HepG2 (cell line): ENCODE results near the gene GRAMD2A. TPM values are rescaled to one million over a fixed set of nuclear protein-coding genes. Genes with fewer than 3 reads are reported as not detected.
A peak's percentile ranks its signal among the peaks of the same experiment; 100 is the strongest.

Experiments
- ATAC-seq: fragments of 200-7000 bp; cut with Tn5 transposase; 3 replicates; pipeline ENCODE4 v1.9.1; 2020; ENCODE audit warnings: mild to moderate bottlenecking, moderate library complexity
- BruUV-seq: library from RNA; stranded (reverse); fragments of 400-500 nt; replicated peaks from 2 replicates; lab custom pipeline; 2021; lab: Mats Ljungman, UMichigan
- CTCF ChIA-PET: fragments of 300-600 bp; formaldehyde crosslinking; extraction: SDS; loops from one replicate; lab custom pipeline; 2021; ENCODE audit warnings: low total read pairs, inconsistent platforms, low intra/inter-chr PET ratio; lab: Yijun Ruan, JAX
- POLR2A ChIA-PET: fragments of 350-600 bp; sonication (Branson Sonifier 250); formaldehyde crosslinking; loops from one replicate; lab custom pipeline; 2020; ENCODE audit warnings: antibody characterized with exemption, inconsistent platforms; lab: Yijun Ruan, JAX
- DNase-seq: peaks from one replicate; pipeline ENCODE4 v3.0.0-alpha.2; 2015; ENCODE audit warnings: low spot score
- FAIRE-seq: peaks from 3 replicates; lab custom pipeline; 2011; peaks lifted over from hg19 to GRCh38; lab: Jason Lieb, UNC
- H2AFZ ChIP-seq: one replicate; pipeline ENCODE4 v1.6.1; 2011; ENCODE audit warnings: low read length, inconsistent platforms
- H3K27ac ChIP-seq: fragments of 300-600 bp; 3 replicates; pipeline ENCODE4 v1.8.0; 2011; ENCODE audit warnings: mixed run types, mild to moderate bottlenecking, mixed read lengths, low read length, inconsistent platforms; ENCODE audit not compliant: insufficient read depth; ENCODE audit errors: extremely low read length
- H3K27me3 ChIP-seq, 2 experiments: fragments of 200-600 bp in 1 of 2; 2 replicates in 1 of 2; 3 replicates in 1 of 2; pipeline versions ENCODE4 v1.6.0 to v1.8.0; 2011; ENCODE audit warnings: low read length in 2 of 2, mild to moderate bottlenecking in 2 of 2, moderate library complexity in 2 of 2, inconsistent platforms in 1 of 2; ENCODE audit not compliant: insufficient read depth in 2 of 2, control insufficient read depth in 1 of 2
- H3K36me3 ChIP-seq, 2 experiments: fragments of 200-600 bp in 1 of 2; replicated peaks in 1 of 2; 2 replicates in 1 of 2; 3 replicates in 1 of 2; pipeline versions ENCODE4 v1.5.1 to v1.8.0; 2011; ENCODE audit warnings: low read length in 2 of 2, inconsistent platforms in 1 of 2; ENCODE audit not compliant: insufficient read depth in 2 of 2, control insufficient read depth in 1 of 2
- H3K4me1 ChIP-seq: 2 replicates; pipeline ENCODE4 v1.5.1; 2012; ENCODE audit warnings: low read length, inconsistent platforms; ENCODE audit not compliant: insufficient read depth
- H3K4me2 ChIP-seq: 2 replicates; pipeline ENCODE4 v1.6.0; 2011; ENCODE audit warnings: low read depth, low read length, inconsistent platforms
- H3K4me3 ChIP-seq, 3 experiments: fragments of 200-600 bp in 1 of 3; sonication (generic), shearing (Covaris generic) in 1 of 3; replicated peaks in 1 of 3; 2 replicates each; pipeline ENCODE4 v1.5.1; 2011 to 2016; ENCODE audit warnings: low read length in 3 of 3, inconsistent platforms in 2 of 3, low read depth in 2 of 3, mild to moderate bottlenecking in 2 of 3, control low read depth in 1 of 3, mixed read lengths in 1 of 3; ENCODE audit not compliant: insufficient read depth in 1 of 3
- H3K79me2 ChIP-seq: one replicate; pipeline ENCODE4 v1.6.1; 2011; ENCODE audit warnings: low read length, inconsistent platforms; ENCODE audit not compliant: insufficient read depth
- H3K9ac ChIP-seq: 2 replicates; pipeline ENCODE4 v1.6.0; 2011; ENCODE audit warnings: mild to moderate bottlenecking, low read depth, low read length, inconsistent platforms; ENCODE audit not compliant: insufficient read depth
- H3K9me3 ChIP-seq: 2 replicates; pipeline ENCODE4 v1.5.1; 2012; ENCODE audit warnings: mild to moderate bottlenecking, low read length
- H4K20me1 ChIP-seq: 2 replicates; pipeline ENCODE4 v1.6.0; 2011; ENCODE audit warnings: inconsistent platforms, mild to moderate bottlenecking, low read length, moderate library complexity; ENCODE audit not compliant: insufficient read depth
- AGO1 ChIP-seq: fragments of 200-400 bp; formaldehyde crosslinking; IDR thresholded peaks from 2 replicates; pipeline ENCODE4 v1.6.1; 2017; ENCODE audit warnings: mild to moderate bottlenecking, low read depth, low read length, moderate library complexity; ENCODE audit not compliant: poor library complexity, severe bottlenecking
- ATF7-NPFF ChIP-seq: sonication (generic); formaldehyde crosslinking; IDR thresholded peaks from 2 replicates; pipeline ENCODE4 v1.8.1; 2023; ENCODE audit warnings: mild to moderate bottlenecking, low read depth, missing genetic modification reagents, moderate library complexity
- BCL3 ChIP-seq: sonication (generic); formaldehyde crosslinking; IDR thresholded peaks from 2 replicates; pipeline ENCODE4 v1.5.1; 2020; ENCODE audit warnings: mild to moderate bottlenecking, missing genetic modification reagents, moderate library complexity
- EZH2 ChIP-seq: conservative IDR thresholded peaks from 2 replicates; pipeline ENCODE4 v1.6.1; 2012; ENCODE audit warnings: mild to moderate bottlenecking, low read depth, low read length, moderate library complexity
- NFIB ChIP-seq: sonication (generic); formaldehyde crosslinking; IDR thresholded peaks from 2 replicates; pipeline ENCODE4 v1.9.0; 2021; ENCODE audit warnings: missing genetic modification reagents, mild to moderate bottlenecking, borderline replicate concordance
- NRL ChIP-seq: sonication (generic); formaldehyde crosslinking; IDR thresholded peaks from 2 replicates; pipeline ENCODE4 v1.5.0; 2020; ENCODE audit warnings: missing genetic modification reagents, mild to moderate bottlenecking, moderate library complexity, borderline replicate concordance
- SALL2 ChIP-seq: sonication (generic); formaldehyde crosslinking; IDR thresholded peaks from 2 replicates; pipeline ENCODE4 v1.8.1; 2023; ENCODE audit warnings: mild to moderate bottlenecking, missing genetic modification reagents, inconsistent platforms
- SMC3 ChIP-seq: IDR thresholded peaks from 2 replicates; pipeline ENCODE4 v1.6.1; 2011; ENCODE audit warnings: low read length, improper control_type of control experiment
- TBL1XR1 ChIP-seq: fragments of 150-350 bp; IDR thresholded peaks from 2 replicates; pipeline ENCODE4 v1.6.1; 2014; ENCODE audit warnings: borderline replicate concordance, low read length; ENCODE audit not compliant: partially characterized antibody
- TFAP4 ChIP-seq: sonication (generic); IDR thresholded peaks from 2 replicates; pipeline ENCODE4 v1.6.1; 2016; ENCODE audit warnings: low read depth, borderline replicate concordance
- ZNF124 ChIP-seq: sonication (generic); formaldehyde crosslinking; IDR thresholded peaks from 2 replicates; pipeline ENCODE4 v1.4.0; 2020; ENCODE audit warnings: missing genetic modification reagents
- ZNF557 ChIP-seq: sonication (generic); formaldehyde crosslinking; IDR thresholded peaks from 2 replicates; pipeline ENCODE4 v1.4.0; 2020; ENCODE audit warnings: missing genetic modification reagents
- ZNF770 ChIP-seq: sonication (generic); formaldehyde crosslinking; IDR thresholded peaks from 2 replicates; pipeline ENCODE4 v1.5.0; 2020; ENCODE audit warnings: mild to moderate bottlenecking, missing genetic modification reagents
- WGBS: methylation state at CpG from one replicate; pipeline ENCODE4 v1.1.6; 2017; ENCODE audit warnings: low lambda C conversion rate; 5-methylcytosine and 5-hydroxymethylcytosine counted together
- in situ Hi-C: cut with HindIII; loops from 2 replicates; pipeline ENCODE4 v1.10.0; 2017; ENCODE audit warnings: low pct_unique_long_range_greater_than_20kb; ENCODE audit not compliant: extremely low pct_ligation_motif_present
- intact Hi-C: fragments of 100-400 bp; cut with micrococcal nuclease; formaldehyde crosslinking; loops from one replicate; pipeline ENCODE4 v1.10.0; 2022; ENCODE audit not compliant: unreplicated experiment
- polyA plus RNA-seq, 8 experiments: library from polyadenylated mRNA; depleted of rRNA in 3 of 8; stranded (reverse) in 7 of 8; unstranded in 1 of 8; fragments of >200 nt; fragmentation: Illumina TruSeq in 4 of 8; extraction: Trizol in 4 of 8; gene quantifications; 2 replicates each; pipeline versions ENCODE4 v1.2.1 to v1.2.3, GENCODE V29; 2011 to 2016; ENCODE audit warnings: low read depth in 4 of 8, missing spikeins in 1 of 8, mixed read lengths in 1 of 8; ENCODE audit not compliant: insufficient read depth in 1 of 8
- total RNA-seq, 5 experiments: library from RNA; depleted of rRNA; stranded (reverse); fragments of >200 nt; fragmentation: Illumina TruSeq; extraction: Trizol; gene quantifications; 2 replicates each; pipeline ENCODE4 v1.2.3, GENCODE V29; 2016; ENCODE audit warnings: low read depth in 1 of 5
- TF ChIP-seq, protein P1 (sequence below): sonication (generic); formaldehyde crosslinking; IDR thresholded peaks from 2 replicates; pipeline ENCODE4 v1.9.0; 2022; ENCODE audit warnings: missing genetic modification reagents, mild to moderate bottlenecking, borderline replicate concordance

GRAMD2A gene
- total and polyA plus RNA-seq, 2 of the 13 experiments (the other 11 are each of a cell fraction or from before 2014, with no cell fraction given), result 0.04 TPM; not detected in 1

- TF ChIP-seq, protein P1, sequence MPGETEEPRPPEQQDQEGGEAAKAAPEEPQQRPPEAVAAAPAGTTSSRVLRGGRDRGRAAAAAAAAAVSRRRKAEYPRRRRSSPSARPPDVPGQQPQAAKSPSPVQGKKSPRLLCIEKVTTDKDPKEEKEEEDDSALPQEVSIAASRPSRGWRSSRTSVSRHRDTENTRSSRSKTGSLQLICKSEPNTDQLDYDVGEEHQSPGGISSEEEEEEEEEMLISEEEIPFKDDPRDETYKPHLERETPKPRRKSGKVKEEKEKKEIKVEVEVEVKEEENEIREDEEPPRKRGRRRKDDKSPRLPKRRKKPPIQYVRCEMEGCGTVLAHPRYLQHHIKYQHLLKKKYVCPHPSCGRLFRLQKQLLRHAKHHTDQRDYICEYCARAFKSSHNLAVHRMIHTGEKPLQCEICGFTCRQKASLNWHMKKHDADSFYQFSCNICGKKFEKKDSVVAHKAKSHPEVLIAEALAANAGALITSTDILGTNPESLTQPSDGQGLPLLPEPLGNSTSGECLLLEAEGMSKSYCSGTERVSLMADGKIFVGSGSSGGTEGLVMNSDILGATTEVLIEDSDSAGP, result peak; percentile 63; the same call in 1 of the 2 replicates
- 0 out of 2 replicates have a peak, but pooled peaks have one; percentile 16 for TF ChIP-seq ZNF124 (CRISPR knock-in tag)
- TF ChIP-seq TBL1XR1, result no peak
- TF ChIP-seq NFIB (CRISPR knock-in tag), result no peak
These were observed 993 bp upstream of the GRAMD2A start (continued) for GRCh38 chr15:72198356-72199204.

GRCh38 chr15:72197041-72197459, 537 bp downstream of the GRAMD2A start:
- H2AFZ ChIP-seq, result no peak overlapping the region
- ATAC-seq (peak; percentile 35), FAIRE-seq (no peak), DNase-seq (no peak)
- H3K9ac ChIP-seq, result no peak overlapping the region
- H3K36me3 ChIP-seq, result peaks cover 16 to 35% of the 10 kb centered on the region in 2 experiments
- H3K9me3 ChIP-seq, result no peaks in the 10 kb centered on the region
- no peaks in the 10 kb centered on the region for H3K79me2 ChIP-seq
- peak overlapping the region; percentile 55 for H3K4me2 ChIP-seq
- peaks cover 41% of the 10 kb centered on the region for H4K20me1 ChIP-seq
- no TSS peak for BruUV-seq
- peak; percentile 58; the same call in 1 of the 2 replicates for TF ChIP-seq EZH2
- no peak for TF ChIP-seq ZNF770 (CRISPR knock-in tag)
- TF ChIP-seq SALL2, result no peak
- 0 out of 2 replicates have a peak, but pooled peaks have one; percentile 26 for TF ChIP-seq BCL3 (CRISPR knock-in tag)
- TF ChIP-seq SMC3, result no peak
- TF ChIP-seq AGO1, result no peak
- no peak for TF ChIP-seq TFAP4
- no peak for TF ChIP-seq NRL (CRISPR knock-in tag)
- TF ChIP-seq ATF7-NPFF, result 0 out of 2 replicates have a peak, but pooled peaks have one; percentile 30
- no peak for TF ChIP-seq ZNF557 (CRISPR knock-in tag)
- in situ Hi-C loops (no loop called here), intact Hi-C loops (no loop called here)
- H3K27me3 ChIP-seq, result peaks cover 6 to 11% of the 10 kb centered on the region in 2 experiments; a peak in 3 of 5 replicates
- CTCF ChIA-PET, result no interaction called here
- peak overlapping the region; percentile 8 to 61 (median 11); a peak in 3 of 6 replicates for H3K4me3 ChIP-seq
- POLR2A ChIA-PET, result interaction anchor here (1.8 kb wide), 1 partner anchor 34 kb away, joined by 9 read pairs; the partner anchor contains the start of gene PKM
- 19% methylated on average over 27 of the region's 35 CpGs for WGBS
- peaks cover 30% of the 10 kb centered on the region for H3K4me1 ChIP-seq
- no peak overlapping the region for H3K27ac ChIP-seq
